Suprapubic skin (tissue), 4 donors: ENCODE measurements around the gene CDH13. TPM values are rescaled to one million over a fixed set of nuclear protein-coding genes. Genes with fewer than 3 reads are reported as not detected.

Experiments used
- DNase-seq, 2 donors: peaks; one replicate each; pipeline ENCODE4 v3.0.0-alpha.2; 2019; ENCODE audit warnings: low spot score in 2 of 2
- H3K27ac ChIP-seq: fragments of 200-600 bp; sonication (generic); one replicate; pipeline ENCODE4 v1.5.1; 2019
- H3K27me3 ChIP-seq: fragments of 200-600 bp; sonication (generic); one replicate; pipeline ENCODE4 v1.5.1; 2019
- H3K36me3 ChIP-seq: fragments of 200-600 bp; sonication (generic); one replicate; pipeline ENCODE4 v1.5.1; 2019
- H3K4me1 ChIP-seq: fragments of 200-600 bp; sonication (generic); one replicate; pipeline ENCODE4 v1.5.1; 2019
- H3K4me3 ChIP-seq: fragments of 200-600 bp; sonication (generic); one replicate; pipeline ENCODE4 v1.5.1; 2019; ENCODE audit warnings: mild to moderate bottlenecking
- H3K9me3 ChIP-seq: fragments of 200-600 bp; sonication (generic); one replicate; pipeline ENCODE4 v1.5.1; 2019
- CTCF ChIP-seq, 2 donors: fragments of 200-600 bp in 1 of 2; fragments of 450-650 bp in 1 of 2; sonication (generic) in 1 of 2; IDR thresholded peaks; one replicate each; pipeline ENCODE4 v1.5.1; 2016 to 2019; ENCODE audit warnings: antibody characterized with exemption in 2 of 2, mild to moderate bottlenecking in 1 of 2, moderate library complexity in 1 of 2
- EP300 ChIP-seq: sonication (generic); formaldehyde crosslinking; IDR thresholded peaks from one replicate; pipeline ENCODE4 v1.6.1; 2017; ENCODE audit warnings: antibody characterized with exemption
- POLR2A ChIP-seq, 2 donors: fragments of 450-650 bp; IDR thresholded peaks; one replicate each; pipeline ENCODE4 v1.6.1; 2017; ENCODE audit warnings: antibody characterized with exemption in 2 of 2, mild to moderate bottlenecking in 2 of 2, moderate library complexity in 2 of 2
- POLR2AphosphoS5 ChIP-seq, 3 donors: sonication (generic); formaldehyde crosslinking; IDR thresholded peaks; one replicate each; pipeline ENCODE4 v1.6.1; 2017; ENCODE audit warnings: antibody characterized with exemption in 3 of 3
- WGBS: methylation state at CpG from one replicate; pipeline ENCODE4 v1.1.5; 2018; 5-methylcytosine and 5-hydroxymethylcytosine counted together
- total RNA-seq, 4 donors: library from RNA; depleted of rRNA; stranded (reverse); fragments of >200 nt; gene quantifications; one replicate each; pipeline ENCODE4 v1.1.0, GENCODE V29; 2016

Gene CDH13
- total RNA-seq, 4 donors from 2014 or later = 90.4 to 176 (median 139) TPM

- Histone ChIP-seq H3K27ac (no peak overlapping the region), H3K36me3 (no peaks in the 10 kb centered on the region), H3K27me3 (no peaks in the 10 kb centered on the region), H3K9me3 (no peaks in the 10 kb centered on the region), H3K4me1 (peaks cover 4% of the 10 kb centered on the region), H3K4me3 (no peak overlapping the region)
- WGBS = 72% methylated on average over 4 of the region's 4 CpGs
- DNase-seq = no peak
- TF ChIP-seq POLR2A (IDR thresholded peaks at IDR 0.05) (no peak), POLR2AphosphoS5 (IDR thresholded peaks at IDR 0.05) (no peak), EP300 (no peak), CTCF (IDR thresholded peaks at IDR 0.05) (no peak)
Measured at GRCh38 chr16:82895843-82896242, 269.1 kb downstream of the CDH13 start.

- TF ChIP-seq POLR2AphosphoS5 (IDR thresholded peaks at IDR 0.05) (no peak), EP300 (no peak), CTCF (IDR thresholded peaks at IDR 0.05) (no peak), POLR2A (IDR thresholded peaks at IDR 0.05) (no peak)
- H3K36me3 ChIP-seq = no peaks in the 10 kb centered on the region
- no peak overlapping the region for H3K27ac ChIP-seq
- H3K27me3 ChIP-seq = no peaks in the 10 kb centered on the region
- H3K9me3 ChIP-seq = no peaks in the 10 kb centered on the region
- H3K4me3 ChIP-seq = no peak overlapping the region
- no peak for DNase-seq
- WGBS = 92% methylated on average over 2 of the region's 2 CpGs
- no peaks in the 10 kb centered on the region for H3K4me1 ChIP-seq
Measured at GRCh38 chr16:82899006-82899405, 272.2 kb downstream of the CDH13 start.

GRCh38 chr16:82899731-82900450 lies 273.1 kb downstream of the CDH13 start:
- DNase-seq = no peak
- no peak for TF ChIP-seq EP300
- no peak for TF ChIP-seq POLR2A (IDR thresholded peaks at IDR 0.05)
- no peak for TF ChIP-seq CTCF (IDR thresholded peaks at IDR 0.05)
- TF ChIP-seq POLR2AphosphoS5 (IDR thresholded peaks at IDR 0.05) = no peak
- Histone ChIP-seq H3K4me3 (no peak overlapping the region), H3K27ac (no peak overlapping the region), H3K36me3 (no peaks in the 10 kb centered on the region), H3K4me1 (no peaks in the 10 kb centered on the region), H3K9me3 (no peaks in the 10 kb centered on the region), H3K27me3 (no peaks in the 10 kb centered on the region)
- 68% methylated on average over 4 of the region's 4 CpGs for whole genome bisulfite sequencing

- TF ChIP-seq EP300 (no peak), POLR2A (IDR thresholded peaks at IDR 0.05) (no peak), POLR2AphosphoS5 (IDR thresholded peaks at IDR 0.05) (no peak), CTCF (IDR thresholded peaks at IDR 0.05) (no peak)
- no peak for DNase-seq
- Histone ChIP-seq H3K27me3 (no peaks in the 10 kb centered on the region), H3K27ac (no peak overlapping the region), H3K4me3 (no peak overlapping the region), H3K9me3 (no peaks in the 10 kb centered on the region), H3K4me1 (no peaks in the 10 kb centered on the region), H3K36me3 (no peaks in the 10 kb centered on the region)
- 66% methylated on average over 8 of the region's 8 CpGs for WGBS
Measured at GRCh38 chr16:82900559-82900958, 273.8 kb downstream of the CDH13 start.

- Histone ChIP-seq H3K4me3 (no peak overlapping the region), H3K4me1 (no peaks in the 10 kb centered on the region), H3K27me3 (no peaks in the 10 kb centered on the region), H3K36me3 (no peaks in the 10 kb centered on the region), H3K27ac (no peak overlapping the region), H3K9me3 (no peaks in the 10 kb centered on the region)
- WGBS = 93% methylated on average over 10 of the region's 10 CpGs
- DNase-seq = no peak
- TF ChIP-seq POLR2A (IDR thresholded peaks at IDR 0.05) (no peak), CTCF (IDR thresholded peaks at IDR 0.05) (no peak)
Measured at GRCh38 chr16:82911925-82912324, 285.2 kb downstream of the CDH13 start.
